Spleen (tissue), 7 donors: ENCODE measurements around the gene ANKRD50.

Experiments
- CTCF ChIP-seq, 11 experiments: fragments of 200-600 bp in 7 of 11; fragments of 450-650 bp in 4 of 11; sonication (generic) in 4 of 11; IDR thresholded peaks in 8 of 11; conservative IDR thresholded peaks in 3 of 11; 1 replicate in 7 of 11; 2 replicates in 4 of 11; pipeline versions ENCODE4 v1.4.0 to v1.8.0; 2016 to 2021; ENCODE audit warnings: antibody characterized with exemption in 11 of 11, inconsistent platforms in 4 of 11, mild to moderate bottlenecking in 1 of 11
- POLR2A ChIP-seq, 3 donors: fragments of 450-650 bp; IDR thresholded peaks; one replicate each; pipeline ENCODE4 v1.5.1; 2017; ENCODE audit warnings: antibody characterized with exemption in 3 of 3, mild to moderate bottlenecking in 1 of 3
- POLR2AphosphoS5 ChIP-seq, 3 donors: sonication (generic); formaldehyde crosslinking; IDR thresholded peaks; one replicate each; pipeline ENCODE4 v1.5.1; 2017; ENCODE audit warnings: antibody characterized with exemption in 3 of 3
- donor health status: DM: no; HTN: no; CAD: no; lungs with moderate emphysema.
- donor health status: DM: no; HTN: no; CAD: no.
- donor health status: DM: no; HTN: no; CAD: no.

- TF ChIP-seq CTCF (IDR thresholded peaks at IDR 0.05 in 8 of 11, conservative IDR thresholded peaks at IDR 0.05 in 3 of 11) (no peak), POLR2A (IDR thresholded peaks at IDR 0.05) (no peak), POLR2AphosphoS5 (IDR thresholded peaks at IDR 0.05) (no peak)
Observed at GRCh38 chr4:124636788-124637187, 75.7 kb downstream of the ANKRD50 start.
